WTC11 (cell line): ENCODE measurements around the gene DISC1. TPM values are rescaled to one million over a fixed set of nuclear protein-coding genes. Genes with fewer than 3 reads are reported as not detected.

ENCODE experiments used
- ATAC-seq: fragments of 200-7000 bp; cut with Tn5 transposase; 2 replicates; pipeline ENCODE4 v1.10.0; 2021; ENCODE audit warnings: mild to moderate bottlenecking, moderate library complexity
- CTCF ChIA-PET: fragments of 300-600 bp; sonication (Branson Sonifier 250); formaldehyde crosslinking; loops from one replicate; lab custom pipeline; 2021; ENCODE audit warnings: antibody characterized with exemption; lab: Charles Lee
- POLR2A ChIA-PET: fragments of 350-600 bp; sonication (Branson Sonifier 250); formaldehyde crosslinking; loops from one replicate; lab custom pipeline; 2021; ENCODE audit warnings: antibody characterized with exemption; lab: Charles Lee
- DNase-seq: peaks from one replicate; pipeline ENCODE4 v3.0.0; 2021; ENCODE audit warnings: low spot score
- H3K27ac Mint-ChIP-seq: 2 replicates; pipeline ENCODE4 v1.8.0; 2021; ENCODE audit warnings: mixed read lengths
- H3K27me3 Mint-ChIP-seq: 2 replicates; pipeline ENCODE4 v1.8.0; 2021; ENCODE audit warnings: low read depth, mild to moderate bottlenecking, moderate library complexity, mixed read lengths
- H3K36me3 Mint-ChIP-seq: 2 replicates; pipeline ENCODE4 v1.8.0; 2021; ENCODE audit warnings: mixed read lengths
- H3K4me1 Mint-ChIP-seq: 2 replicates; pipeline ENCODE4 v1.8.0; 2022; ENCODE audit warnings: mixed read lengths
- H3K4me3 Mint-ChIP-seq: 2 replicates; pipeline ENCODE4 v1.8.0; 2021; ENCODE audit warnings: mild to moderate bottlenecking, moderate library complexity, mixed read lengths
- H3K9me3 Mint-ChIP-seq: 2 replicates; pipeline ENCODE4 v1.8.0; 2021; ENCODE audit warnings: mixed read lengths
- CBFB ChIP-seq: sonication (generic); formaldehyde crosslinking; IDR thresholded peaks from 2 replicates; pipeline ENCODE4 v1.8.1; 2022; ENCODE audit warnings: mild to moderate bottlenecking, low read depth, missing genetic modification reagents
- ETV6 ChIP-seq: sonication (generic); formaldehyde crosslinking; IDR thresholded peaks from 2 replicates; pipeline ENCODE4 v1.8.1; 2022; ENCODE audit warnings: mild to moderate bottlenecking, missing genetic modification reagents
- FOXJ3 ChIP-seq: sonication (generic); formaldehyde crosslinking; IDR thresholded peaks from 2 replicates; pipeline ENCODE4 v1.9.0; 2021; ENCODE audit warnings: missing genetic modification reagents, mild to moderate bottlenecking, borderline replicate concordance
- GABPB1 ChIP-seq: sonication (generic); formaldehyde crosslinking; IDR thresholded peaks from 2 replicates; pipeline ENCODE4 v1.8.1; 2023; ENCODE audit warnings: mild to moderate bottlenecking, missing genetic modification reagents
- HMGA2 ChIP-seq: fragments of 250-450 bp; sonication (Bioruptor Pico); IDR thresholded peaks from 2 replicates; pipeline ENCODE4 v1.4.0; 2021; ENCODE audit warnings: mild to moderate bottlenecking, moderate library complexity
- NFYB ChIP-seq: sonication (generic); formaldehyde crosslinking; conservative IDR thresholded peaks from 2 replicates; pipeline ENCODE4 v1.8.0; 2022; ENCODE audit warnings: low read depth, missing genetic modification reagents
- RORB ChIP-seq: fragments of 250-450 bp; sonication (Bioruptor Pico); IDR thresholded peaks from 2 replicates; pipeline ENCODE4 v1.9.0; 2021; ENCODE audit warnings: mild to moderate bottlenecking
- SOX15 ChIP-seq: fragments of 250-450 bp; sonication (Bioruptor Pico); IDR thresholded peaks from 2 replicates; pipeline ENCODE4 v1.9.0; 2021; ENCODE audit warnings: mild to moderate bottlenecking
- TCF7 ChIP-seq: sonication (generic); formaldehyde crosslinking; IDR thresholded peaks from 2 replicates; pipeline ENCODE4 v1.8.0; 2022; ENCODE audit warnings: mild to moderate bottlenecking, low read depth, missing genetic modification reagents, moderate library complexity
- ZNF121 ChIP-seq: sonication (generic); formaldehyde crosslinking; IDR thresholded peaks from 2 replicates; pipeline ENCODE4 v1.8.0; 2023; ENCODE audit warnings: missing genetic modification reagents
- ZNF396 ChIP-seq: fragments of 250-450 bp; sonication (Bioruptor Pico); IDR thresholded peaks from 2 replicates; pipeline ENCODE4 v1.8.0; 2021; ENCODE audit warnings: mild to moderate bottlenecking, moderate library complexity, borderline replicate concordance
- ZNF416 ChIP-seq: fragments of 250-450 bp; sonication (Bioruptor Pico); IDR thresholded peaks from 2 replicates; pipeline ENCODE4 v1.9.0; 2021; ENCODE audit warnings: mild to moderate bottlenecking, inconsistent platforms
- total RNA-seq: library from RNA; stranded (reverse); gene quantifications from 3 replicates; pipeline ENCODE4 v1.2.3, GENCODE V29; 2021
- TF ChIP-seq, protein P1 (sequence below): sonication (generic); formaldehyde crosslinking; IDR thresholded peaks from 2 replicates; pipeline ENCODE4 v1.8.1; 2022; ENCODE audit warnings: missing genetic modification reagents, borderline replicate concordance
- TF ChIP-seq, protein P2 (sequence below): fragments of 250-450 bp; sonication (Bioruptor Pico); IDR thresholded peaks from 2 replicates; pipeline ENCODE4 v1.8.0; 2021; ENCODE audit warnings: mild to moderate bottlenecking
- TF ChIP-seq, protein P3 (sequence below): sonication (generic); formaldehyde crosslinking; IDR thresholded peaks from 2 replicates; pipeline ENCODE4 v1.8.1; 2023; ENCODE audit warnings: mild to moderate bottlenecking, missing genetic modification reagents, borderline replicate concordance
- TF ChIP-seq, protein P4 (sequence below): sonication (generic); formaldehyde crosslinking; IDR thresholded peaks from 2 replicates; pipeline ENCODE4 v1.8.1; 2023; ENCODE audit warnings: mild to moderate bottlenecking, moderate library complexity, missing genetic modification reagents
- TF ChIP-seq, protein P5 (sequence below): fragments of 200-600 bp; IDR thresholded peaks from 2 replicates; pipeline ENCODE4 v1.8.0; 2022; ENCODE audit warnings: antibody characterized with exemption
- TF ChIP-seq, protein P6 (sequence below): fragments of 250-450 bp; sonication (Bioruptor Pico); IDR thresholded peaks from 2 replicates; pipeline ENCODE4 v2.1.2; 2022; ENCODE audit warnings: mild to moderate bottlenecking, moderate library complexity
- TF ChIP-seq, protein P7 (sequence below): sonication (generic); formaldehyde crosslinking; IDR thresholded peaks from 2 replicates; pipeline ENCODE4 v1.8.0; 2022; ENCODE audit warnings: mild to moderate bottlenecking, missing genetic modification reagents
- TF ChIP-seq, protein P8 (sequence below): sonication (generic); formaldehyde crosslinking; IDR thresholded peaks from 2 replicates; pipeline ENCODE4 v1.8.1; 2022; ENCODE audit warnings: mild to moderate bottlenecking, moderate library complexity, missing genetic modification reagents

DISC1 gene
- total RNA-seq, 1 experiment from 2014 or later, result 5.5 TPM

DNA sequence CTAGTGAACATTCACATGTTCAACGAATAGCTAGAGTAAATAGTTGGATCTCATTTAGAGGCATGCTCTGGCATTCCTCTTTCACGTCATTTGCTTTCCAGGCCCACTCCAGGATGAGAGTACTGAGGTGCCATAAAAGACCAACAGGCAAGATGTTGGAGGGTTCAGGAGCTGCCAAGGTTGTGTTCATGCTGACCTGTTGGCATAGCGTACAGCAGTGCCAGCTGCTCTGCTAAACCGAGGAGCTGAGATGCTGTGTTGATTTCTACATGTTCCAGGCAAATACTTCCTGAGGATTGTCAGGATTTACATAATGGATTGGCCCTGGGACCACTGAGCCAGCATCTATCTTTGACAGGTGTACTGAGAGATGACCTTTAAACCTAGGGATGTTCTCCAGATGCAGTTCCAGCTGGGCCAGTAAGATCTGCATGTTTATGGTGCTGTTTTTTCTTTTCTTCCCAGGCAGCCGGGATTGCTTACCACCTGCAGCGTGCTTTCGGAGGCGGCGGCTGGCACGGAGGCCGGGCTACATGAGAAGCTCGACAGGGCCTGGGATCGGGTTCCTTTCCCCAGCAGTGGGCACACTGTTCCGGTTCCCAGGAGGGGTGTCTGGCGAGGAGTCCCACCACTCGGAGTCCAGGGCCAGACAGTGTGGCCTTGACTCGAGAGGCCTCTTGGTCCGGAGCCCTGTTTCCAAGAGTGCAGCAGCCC, 66.9 kb downstream of the DISC1 start (continued):
- TF ChIP-seq, protein P1, sequence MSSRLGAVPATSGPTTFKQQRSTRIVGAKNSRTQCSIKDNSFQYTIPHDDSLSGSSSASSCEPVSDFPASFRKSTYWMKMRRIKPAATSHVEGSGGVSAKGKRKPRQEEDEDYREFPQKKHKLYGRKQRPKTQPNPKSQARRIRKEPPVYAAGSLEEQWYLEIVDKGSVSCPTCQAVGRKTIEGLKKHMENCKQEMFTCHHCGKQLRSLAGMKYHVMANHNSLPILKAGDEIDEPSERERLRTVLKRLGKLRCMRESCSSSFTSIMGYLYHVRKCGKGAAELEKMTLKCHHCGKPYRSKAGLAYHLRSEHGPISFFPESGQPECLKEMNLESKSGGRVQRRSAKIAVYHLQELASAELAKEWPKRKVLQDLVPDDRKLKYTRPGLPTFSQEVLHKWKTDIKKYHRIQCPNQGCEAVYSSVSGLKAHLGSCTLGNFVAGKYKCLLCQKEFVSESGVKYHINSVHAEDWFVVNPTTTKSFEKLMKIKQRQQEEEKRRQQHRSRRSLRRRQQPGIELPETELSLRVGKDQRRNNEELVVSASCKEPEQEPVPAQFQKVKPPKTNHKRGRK (CRISPR knock-in tag), result no peak
- TF ChIP-seq, protein P2, sequence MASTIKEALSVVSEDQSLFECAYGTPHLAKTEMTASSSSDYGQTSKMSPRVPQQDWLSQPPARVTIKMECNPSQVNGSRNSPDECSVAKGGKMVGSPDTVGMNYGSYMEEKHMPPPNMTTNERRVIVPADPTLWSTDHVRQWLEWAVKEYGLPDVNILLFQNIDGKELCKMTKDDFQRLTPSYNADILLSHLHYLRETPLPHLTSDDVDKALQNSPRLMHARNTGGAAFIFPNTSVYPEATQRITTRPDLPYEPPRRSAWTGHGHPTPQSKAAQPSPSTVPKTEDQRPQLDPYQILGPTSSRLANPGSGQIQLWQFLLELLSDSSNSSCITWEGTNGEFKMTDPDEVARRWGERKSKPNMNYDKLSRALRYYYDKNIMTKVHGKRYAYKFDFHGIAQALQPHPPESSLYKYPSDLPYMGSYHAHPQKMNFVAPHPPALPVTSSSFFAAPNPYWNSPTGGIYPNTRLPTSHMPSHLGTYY (CRISPR knock-in tag), result no peak

DNA sequence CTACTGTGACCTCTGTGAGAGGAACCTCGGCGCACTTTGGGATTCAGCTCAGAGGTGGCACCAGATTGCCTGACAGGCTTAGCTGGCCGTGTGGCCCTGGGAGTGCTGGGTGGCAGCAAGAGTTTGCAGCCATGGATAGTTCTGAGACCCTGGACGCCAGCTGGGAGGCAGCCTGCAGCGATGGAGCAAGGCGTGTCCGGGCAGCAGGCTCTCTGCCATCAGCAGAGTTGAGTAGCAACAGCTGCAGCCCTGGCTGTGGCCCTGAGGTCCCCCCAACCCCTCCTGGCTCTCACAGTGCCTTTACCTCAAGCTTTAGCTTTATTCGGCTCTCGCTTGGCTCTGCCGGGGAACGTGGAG, 67.5 kb downstream of the DISC1 start:
- no peaks in the 10 kb centered on the region for H3K27me3 Mint-ChIP-seq
- CTCF ChIA-PET, result interaction anchor here (0.8 to 1.6 kb wide), 2 partner anchors 11 to 63 kb away, joined by 3 to 6 read pairs; no protein-coding TSS in a partner anchor
- no peak overlapping the region for H3K4me3 Mint-ChIP-seq
- H3K4me1 Mint-ChIP-seq, result peaks cover 12% of the 10 kb centered on the region
- no peak for ATAC-seq
- no peak overlapping the region for H3K27ac Mint-ChIP-seq
- H3K36me3 Mint-ChIP-seq, result no peaks in the 10 kb centered on the region
- TF ChIP-seq, protein P3, sequence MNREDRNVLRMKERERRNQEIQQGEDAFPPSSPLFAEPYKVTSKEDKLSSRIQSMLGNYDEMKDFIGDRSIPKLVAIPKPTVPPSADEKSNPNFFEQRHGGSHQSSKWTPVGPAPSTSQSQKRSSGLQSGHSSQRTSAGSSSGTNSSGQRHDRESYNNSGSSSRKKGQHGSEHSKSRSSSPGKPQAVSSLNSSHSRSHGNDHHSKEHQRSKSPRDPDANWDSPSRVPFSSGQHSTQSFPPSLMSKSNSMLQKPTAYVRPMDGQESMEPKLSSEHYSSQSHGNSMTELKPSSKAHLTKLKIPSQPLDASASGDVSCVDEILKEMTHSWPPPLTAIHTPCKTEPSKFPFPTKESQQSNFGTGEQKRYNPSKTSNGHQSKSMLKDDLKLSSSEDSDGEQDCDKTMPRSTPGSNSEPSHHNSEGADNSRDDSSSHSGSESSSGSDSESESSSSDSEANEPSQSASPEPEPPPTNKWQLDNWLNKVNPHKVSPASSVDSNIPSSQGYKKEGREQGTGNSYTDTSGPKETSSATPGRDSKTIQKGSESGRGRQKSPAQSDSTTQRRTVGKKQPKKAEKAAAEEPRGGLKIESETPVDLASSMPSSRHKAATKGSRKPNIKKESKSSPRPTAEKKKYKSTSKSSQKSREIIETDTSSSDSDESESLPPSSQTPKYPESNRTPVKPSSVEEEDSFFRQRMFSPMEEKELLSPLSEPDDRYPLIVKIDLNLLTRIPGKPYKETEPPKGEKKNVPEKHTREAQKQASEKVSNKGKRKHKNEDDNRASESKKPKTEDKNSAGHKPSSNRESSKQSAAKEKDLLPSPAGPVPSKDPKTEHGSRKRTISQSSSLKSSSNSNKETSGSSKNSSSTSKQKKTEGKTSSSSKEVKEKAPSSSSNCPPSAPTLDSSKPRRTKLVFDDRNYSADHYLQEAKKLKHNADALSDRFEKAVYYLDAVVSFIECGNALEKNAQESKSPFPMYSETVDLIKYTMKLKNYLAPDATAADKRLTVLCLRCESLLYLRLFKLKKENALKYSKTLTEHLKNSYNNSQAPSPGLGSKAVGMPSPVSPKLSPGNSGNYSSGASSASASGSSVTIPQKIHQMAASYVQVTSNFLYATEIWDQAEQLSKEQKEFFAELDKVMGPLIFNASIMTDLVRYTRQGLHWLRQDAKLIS (CRISPR knock-in tag), result no peak
- TF ChIP-seq CBFB (CRISPR knock-in tag) (no peak), FOXJ3 (CRISPR knock-in tag) (no peak), ZNF121 (CRISPR knock-in tag) (no peak), ETV6 (no peak), TCF7 (CRISPR knock-in tag) (no peak), SOX15 (CRISPR knock-in tag) (no peak), HMGA2 (CRISPR knock-in tag) (no peak), ZNF416 (CRISPR knock-in tag) (no peak), ZNF396 (CRISPR knock-in tag) (no peak), GABPB1 (CRISPR knock-in tag) (no peak), NFYB (no peak), RORB (CRISPR knock-in tag) (no peak)
- TF ChIP-seq, protein P4, sequence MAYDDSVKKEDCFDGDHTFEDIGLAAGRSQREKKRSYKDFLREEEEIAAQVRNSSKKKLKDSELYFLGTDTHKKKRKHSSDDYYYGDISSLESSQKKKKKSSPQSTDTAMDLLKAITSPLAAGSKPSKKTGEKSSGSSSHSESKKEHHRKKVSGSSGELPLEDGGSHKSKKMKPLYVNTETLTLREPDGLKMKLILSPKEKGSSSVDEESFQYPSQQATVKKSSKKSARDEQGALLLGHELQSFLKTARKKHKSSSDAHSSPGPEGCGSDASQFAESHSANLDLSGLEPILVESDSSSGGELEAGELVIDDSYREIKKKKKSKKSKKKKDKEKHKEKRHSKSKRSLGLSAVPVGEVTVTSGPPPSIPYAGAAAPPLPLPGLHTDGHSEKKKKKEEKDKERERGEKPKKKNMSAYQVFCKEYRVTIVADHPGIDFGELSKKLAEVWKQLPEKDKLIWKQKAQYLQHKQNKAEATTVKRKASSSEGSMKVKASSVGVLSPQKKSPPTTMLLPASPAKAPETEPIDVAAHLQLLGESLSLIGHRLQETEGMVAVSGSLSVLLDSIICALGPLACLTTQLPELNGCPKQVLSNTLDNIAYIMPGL (CRISPR knock-in tag), result no peak
- TF ChIP-seq, protein P5, sequence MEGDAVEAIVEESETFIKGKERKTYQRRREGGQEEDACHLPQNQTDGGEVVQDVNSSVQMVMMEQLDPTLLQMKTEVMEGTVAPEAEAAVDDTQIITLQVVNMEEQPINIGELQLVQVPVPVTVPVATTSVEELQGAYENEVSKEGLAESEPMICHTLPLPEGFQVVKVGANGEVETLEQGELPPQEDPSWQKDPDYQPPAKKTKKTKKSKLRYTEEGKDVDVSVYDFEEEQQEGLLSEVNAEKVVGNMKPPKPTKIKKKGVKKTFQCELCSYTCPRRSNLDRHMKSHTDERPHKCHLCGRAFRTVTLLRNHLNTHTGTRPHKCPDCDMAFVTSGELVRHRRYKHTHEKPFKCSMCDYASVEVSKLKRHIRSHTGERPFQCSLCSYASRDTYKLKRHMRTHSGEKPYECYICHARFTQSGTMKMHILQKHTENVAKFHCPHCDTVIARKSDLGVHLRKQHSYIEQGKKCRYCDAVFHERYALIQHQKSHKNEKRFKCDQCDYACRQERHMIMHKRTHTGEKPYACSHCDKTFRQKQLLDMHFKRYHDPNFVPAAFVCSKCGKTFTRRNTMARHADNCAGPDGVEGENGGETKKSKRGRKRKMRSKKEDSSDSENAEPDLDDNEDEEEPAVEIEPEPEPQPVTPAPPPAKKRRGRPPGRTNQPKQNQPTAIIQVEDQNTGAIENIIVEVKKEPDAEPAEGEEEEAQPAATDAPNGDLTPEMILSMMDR, result no peak
- TF ChIP-seq, protein P2 (CRISPR knock-in tag), result no peak
- TF ChIP-seq, protein P6, sequence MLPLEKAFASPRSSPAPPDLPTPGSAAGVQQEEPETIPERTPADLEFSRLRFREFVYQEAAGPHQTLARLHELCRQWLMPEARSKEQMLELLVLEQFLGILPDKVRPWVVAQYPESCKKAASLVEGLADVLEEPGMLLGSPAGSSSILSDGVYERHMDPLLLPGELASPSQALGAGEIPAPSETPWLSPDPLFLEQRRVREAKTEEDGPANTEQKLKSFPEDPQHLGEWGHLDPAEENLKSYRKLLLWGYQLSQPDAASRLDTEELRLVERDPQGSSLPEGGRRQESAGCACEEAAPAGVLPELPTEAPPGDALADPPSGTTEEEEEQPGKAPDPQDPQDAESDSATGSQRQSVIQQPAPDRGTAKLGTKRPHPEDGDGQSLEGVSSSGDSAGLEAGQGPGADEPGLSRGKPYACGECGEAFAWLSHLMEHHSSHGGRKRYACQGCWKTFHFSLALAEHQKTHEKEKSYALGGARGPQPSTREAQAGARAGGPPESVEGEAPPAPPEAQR (CRISPR knock-in tag), result no peak
- TF ChIP-seq, protein P7, sequence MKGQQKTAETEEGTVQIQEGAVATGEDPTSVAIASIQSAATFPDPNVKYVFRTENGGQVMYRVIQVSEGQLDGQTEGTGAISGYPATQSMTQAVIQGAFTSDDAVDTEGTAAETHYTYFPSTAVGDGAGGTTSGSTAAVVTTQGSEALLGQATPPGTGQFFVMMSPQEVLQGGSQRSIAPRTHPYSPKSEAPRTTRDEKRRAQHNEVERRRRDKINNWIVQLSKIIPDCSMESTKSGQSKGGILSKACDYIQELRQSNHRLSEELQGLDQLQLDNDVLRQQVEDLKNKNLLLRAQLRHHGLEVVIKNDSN, result no peak
- TF ChIP-seq, protein P8, sequence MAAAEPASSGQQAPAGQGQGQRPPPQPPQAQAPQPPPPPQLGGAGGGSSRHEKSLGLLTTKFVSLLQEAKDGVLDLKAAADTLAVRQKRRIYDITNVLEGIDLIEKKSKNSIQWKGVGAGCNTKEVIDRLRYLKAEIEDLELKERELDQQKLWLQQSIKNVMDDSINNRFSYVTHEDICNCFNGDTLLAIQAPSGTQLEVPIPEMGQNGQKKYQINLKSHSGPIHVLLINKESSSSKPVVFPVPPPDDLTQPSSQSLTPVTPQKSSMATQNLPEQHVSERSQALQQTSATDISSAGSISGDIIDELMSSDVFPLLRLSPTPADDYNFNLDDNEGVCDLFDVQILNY (CRISPR knock-in tag), result no peak
- H3K9me3 Mint-ChIP-seq, result no peaks in the 10 kb centered on the region
- POLR2A ChIA-PET, result no interaction called here
- DNase-seq, result no peak
